HG03439 (cell line): Measurements from ENCODE around the gene SEMA4D.

ENCODE experiments used
- ATAC-seq: cut with Tn5 transposase; IDR thresholded peaks from one replicate; pipeline ENCODE4 v1.9.1; 2021; ENCODE audit warnings: mild to moderate bottlenecking, moderate library complexity; ENCODE audit not compliant: unreplicated experiment

SEMA4D gene

GRCh38 chr9:89528540-89528939 lies 30.6 kb upstream of the SEMA4D start:
- ATAC-seq: no peak

GRCh38 chr9:89528131-89528530 lies 30.2 kb upstream of the SEMA4D start:
- ATAC-seq: no peak

GRCh38 chr9:89527084-89527483 lies 29.2 kb upstream of the SEMA4D start:
- no peak for ATAC-seq

- ATAC-seq: no peak
Measured at GRCh38 chr9:89526667-89527066, 28.8 kb upstream of the SEMA4D start.

- no peak for ATAC-seq
Measured at GRCh38 chr9:89525446-89526374, 27.8 kb upstream of the SEMA4D start.

- no peak for ATAC-seq
Measured at GRCh38 chr9:89524963-89525362, 27.1 kb upstream of the SEMA4D start.

- no peak for ATAC-seq
Measured at GRCh38 chr9:89523948-89524347, 26.0 kb upstream of the SEMA4D start.

- no peak for ATAC-seq
Measured at GRCh38 chr9:89522959-89523285, 25.0 kb upstream of the SEMA4D start.

GRCh38 chr9:89522261-89522958 lies 24.5 kb upstream of the SEMA4D start:
- ATAC-seq: peak; percentile 86

- no peak for ATAC-seq
Measured at GRCh38 chr9:89519366-89519805, 21.5 kb upstream of the SEMA4D start.

- no peak for ATAC-seq
Measured at GRCh38 chr9:89518466-89519365, 20.8 kb upstream of the SEMA4D start.

GRCh38 chr9:89515416-89515815 lies 17.5 kb upstream of the SEMA4D start:
- ATAC-seq: no peak

GRCh38 chr9:89514956-89515355 lies 17.0 kb upstream of the SEMA4D start:
- no peak for ATAC-seq

- ATAC-seq: no peak
Measured at GRCh38 chr9:89514337-89514736, 16.4 kb upstream of the SEMA4D start.

- no peak for ATAC-seq
Measured at GRCh38 chr9:89513837-89514236, 15.9 kb upstream of the SEMA4D start.

- ATAC-seq: no peak
Measured at GRCh38 chr9:89512382-89512781, 14.5 kb upstream of the SEMA4D start.

GRCh38 chr9:89508951-89509615 lies 11.2 kb upstream of the SEMA4D start:
- no peak for ATAC-seq

GRCh38 chr9:89505911-89506310 lies 8.0 kb upstream of the SEMA4D start:
- ATAC-seq: no peak

GRCh38 chr9:89505048-89505447 lies 7.1 kb upstream of the SEMA4D start:
- no peak for ATAC-seq

GRCh38 chr9:89502671-89503070 lies 4.8 kb upstream of the SEMA4D start:
- ATAC-seq: no peak
